ENCODE results near the gene TCERG1. TPM values are rescaled to one million over a fixed set of nuclear protein-coding genes. Genes with fewer than 3 reads are reported as not detected.

TCERG1 gene
- polyA plus RNA-seq, 1 donor from 2014 or later = 238 TPM

- H3K4me3 ChIP-seq (ENCODE audit: low read length) = no peak overlapping the region
- TF ChIP-seq MXI1 (conservative IDR thresholded peaks at IDR 0.05; ENCODE audit: poor library complexity, severe bottlenecking) (no peak), POLR2AphosphoS5 (IDR thresholded peaks at IDR 0.05) (no peak), REST (IDR thresholded peaks at IDR 0.05; ENCODE audit: borderline replicate concordance) (no peak), EP300 (conservative IDR thresholded peaks at IDR 0.05; ENCODE audit: poor library complexity, severe bottlenecking) (no peak), TAF1 (IDR thresholded peaks at IDR 0.05; ENCODE audit: low read depth) (no peak), SMC3 (conservative IDR thresholded peaks at IDR 0.05; ENCODE audit: poor library complexity) (no peak), EZH2 (IDR thresholded peaks at IDR 0.05; ENCODE audit: borderline replicate concordance, insufficient read depth, low read length, poor library complexity, severe bottlenecking) (no peak), RAD21 (conservative IDR thresholded peaks at IDR 0.05) (no peak), CTCF (IDR thresholded peaks at IDR 0.05; ENCODE audit: poor library complexity, severe bottlenecking) (no peak)
- no peaks in the 10 kb centered on the region for H3K79me2 ChIP-seq (replicated peaks; ENCODE audit: insufficient read depth, low read length)
- H3K9me3 ChIP-seq (ENCODE audit: low read length) = no peaks in the 10 kb centered on the region
- H3K9me2 ChIP-seq (ENCODE audit: insufficient read depth, low read length) = no peaks in the 10 kb centered on the region
- no peak overlapping the region for H3K4me2 ChIP-seq (ENCODE audit: low read length)
- H4K20me1 ChIP-seq (ENCODE audit: insufficient read depth) = no peaks in the 10 kb centered on the region
- no peak overlapping the region for H2AFZ ChIP-seq (ENCODE audit: low read depth, low read length)
- H3K27ac ChIP-seq (ENCODE audit: low read length) = no peak overlapping the region
- no peaks in the 10 kb centered on the region for H3K27me3 ChIP-seq (ENCODE audit: insufficient read depth, low read depth, low read length)
- H3F3A ChIP-seq (ENCODE audit: insufficient read depth, low read length, poor library complexity, severe bottlenecking) = no peaks in the 10 kb centered on the region
- H3K36me3 ChIP-seq (ENCODE audit: insufficient read depth, low read length) = no peaks in the 10 kb centered on the region
- H3K9ac ChIP-seq (ENCODE audit: low read length) = no peak overlapping the region
These were observed 97.1 kb downstream of the TCERG1 start for GRCh38 chr5:146544232-146544631.

GRCh38 chr5:146548781-146549449 is 101.8 kb downstream of the TCERG1 start:
- Histone ChIP-seq H3K36me3 (ENCODE audit: insufficient read depth, low read length) (no peaks in the 10 kb centered on the region), H4K20me1 (ENCODE audit: insufficient read depth) (no peaks in the 10 kb centered on the region), H2AFZ (ENCODE audit: low read depth, low read length) (no peak overlapping the region), H3K9ac (ENCODE audit: low read length) (no peak overlapping the region), H3K9me3 (ENCODE audit: low read length) (no peaks in the 10 kb centered on the region), H3K4me3 (ENCODE audit: low read length) (no peak overlapping the region), H3K9me2 (ENCODE audit: insufficient read depth, low read length) (no peaks in the 10 kb centered on the region), H3F3A (ENCODE audit: insufficient read depth, low read length, poor library complexity, severe bottlenecking) (no peaks in the 10 kb centered on the region), H3K4me2 (ENCODE audit: low read length) (no peak overlapping the region), H3K79me2 (replicated peaks; ENCODE audit: insufficient read depth, low read length) (no peaks in the 10 kb centered on the region), H3K27ac (ENCODE audit: low read length) (no peak overlapping the region), H3K27me3 (ENCODE audit: insufficient read depth, low read depth, low read length) (no peaks in the 10 kb centered on the region)
- TF ChIP-seq MXI1 (conservative IDR thresholded peaks at IDR 0.05; ENCODE audit: poor library complexity, severe bottlenecking) = no peak

Measured in neural cell (in vitro differentiated cells).